ENCODE results near the gene ETHE1. TPM values are rescaled to one million over a fixed set of nuclear protein-coding genes. Genes with fewer than 3 reads are reported as not detected.

The ETHE1 gene
- 23.4 TPM for total RNA-seq

GRCh38 chr19:43526884-43527859 lies at the start of gene ETHE1:
Gene ETHE1, minus strand, starts transcription at chr19:43527201. Its CDS starts 24 bp downstream, at chr19:43527177.
- peak; percentile 27 for DNase-seq

DNA sequence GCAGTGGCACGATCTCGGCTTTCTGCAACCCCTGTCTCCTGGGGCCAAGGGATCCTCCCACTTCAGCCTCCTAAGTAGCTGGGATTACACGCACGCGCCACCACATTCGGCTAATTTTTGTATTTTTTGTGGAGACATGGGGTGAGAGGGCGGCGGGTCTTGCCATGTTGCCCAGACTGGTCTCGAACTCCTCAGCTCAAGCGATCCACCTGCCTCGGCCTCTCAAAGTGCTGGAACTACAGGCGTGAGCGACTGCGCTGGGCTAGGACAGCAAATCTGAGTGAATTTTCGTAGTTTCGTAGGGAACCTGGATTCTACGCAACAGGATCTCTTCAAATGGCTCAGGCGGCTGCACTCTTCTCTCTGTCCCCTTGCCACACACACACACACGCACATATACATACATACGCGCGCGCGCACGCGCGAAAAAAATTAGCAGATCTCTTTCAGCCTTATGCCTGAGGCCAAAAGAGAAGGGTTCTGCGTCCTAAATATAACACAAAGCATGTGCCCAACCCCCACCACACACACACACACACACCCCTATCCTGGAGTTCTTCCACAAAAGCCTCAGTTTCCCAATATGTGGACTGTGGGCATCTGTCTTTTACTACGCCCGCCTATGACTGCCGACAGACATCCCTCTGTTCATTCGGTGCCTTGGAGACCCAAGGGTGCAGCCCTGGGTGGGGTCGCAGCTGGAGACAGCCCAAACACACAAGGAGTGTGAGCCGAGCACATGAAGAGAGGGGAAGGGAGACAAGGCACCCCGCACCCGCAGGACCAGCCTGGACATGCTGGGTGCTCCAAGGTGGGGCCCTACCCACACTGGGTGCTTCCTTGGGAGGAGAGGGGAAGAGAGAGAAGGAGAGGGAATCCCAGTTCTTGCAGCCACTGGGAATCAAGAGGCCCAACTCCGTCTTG lies 49.2 kb upstream of the ETHE1 start:
- DNase-seq: no peak

DNA sequence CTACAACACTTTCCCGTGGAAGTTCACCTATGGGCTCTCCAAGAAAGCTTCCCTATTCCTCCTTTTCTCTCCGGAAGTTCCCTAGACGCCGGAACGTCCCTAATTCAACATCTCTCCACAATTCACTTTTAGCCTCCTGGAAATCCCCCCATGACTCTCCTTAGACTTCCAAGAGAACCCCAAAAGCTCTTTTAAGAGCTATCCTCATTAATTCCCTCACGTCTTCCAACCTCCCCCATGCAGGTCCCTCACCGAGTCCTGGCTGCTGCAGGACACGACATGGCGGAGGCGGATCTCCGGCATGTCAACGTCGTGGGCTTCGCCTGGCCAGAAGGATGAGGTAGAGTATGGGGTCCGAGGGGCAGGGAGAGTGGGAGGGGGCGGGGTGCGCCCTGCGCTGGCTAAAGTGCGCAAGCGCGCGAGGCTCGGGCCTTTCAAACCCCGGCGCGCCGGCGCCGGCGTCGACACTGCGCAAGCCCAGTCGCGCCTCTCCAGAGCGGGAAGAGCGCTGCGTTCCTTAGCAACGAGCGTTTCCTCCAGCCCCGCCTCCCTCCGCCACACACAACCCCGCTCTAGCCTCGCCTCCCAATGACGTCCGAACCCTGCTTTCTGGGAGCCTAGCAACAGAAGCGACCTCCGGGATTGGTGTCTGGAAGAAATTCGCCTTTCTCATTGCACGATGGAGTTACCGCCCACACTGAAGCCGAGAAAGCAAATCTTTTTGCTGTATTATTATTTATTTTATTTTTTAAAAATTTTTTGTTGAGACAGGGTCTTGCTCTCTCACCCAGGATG lies 48.4 kb upstream of the ETHE1 start, which contains the start of the genes PINLYP and XRCC1:
Gene PINLYP (plus strand): TSS at position 646 of the 795 bp plus-strand sequence. CDS start 1,391 bp downstream, outside the sequence.
Gene XRCC1 (minus strand): TSS at position 372 of the 795 bp plus-strand sequence. CDS start 69 bp downstream, at position 303.
- peak; percentile 99 for DNase-seq

- DNase-seq: no peak
Measured at GRCh38 chr19:43574424-43575155, 47.6 kb upstream of the ETHE1 start.

DNA sequence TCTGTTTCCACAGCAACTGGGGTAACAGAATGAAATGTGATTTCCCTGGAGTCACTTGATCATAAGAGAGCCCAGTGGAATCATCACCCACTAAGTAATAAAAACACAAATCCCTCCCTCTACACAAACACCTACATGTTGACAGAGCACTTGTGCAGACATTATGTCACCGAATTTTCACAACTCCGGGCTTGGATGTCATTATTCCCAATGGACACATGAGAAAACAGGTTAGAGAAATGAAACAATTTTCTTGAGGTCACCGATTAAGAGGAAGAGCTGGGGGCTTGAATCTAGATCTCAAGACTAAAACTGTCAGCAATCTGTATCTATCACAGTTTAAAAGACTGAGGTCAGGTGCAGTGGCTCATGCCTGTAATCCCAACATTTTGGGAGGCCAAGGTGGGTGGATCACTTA lies 45.2 kb upstream of the ETHE1 start:
- DNase-seq: no peak

- DNase-seq: no peak
Measured at GRCh38 chr19:43570174-43570791, 43.3 kb upstream of the ETHE1 start.

- no peak for DNase-seq
Measured at GRCh38 chr19:43569657-43570056, 42.7 kb upstream of the ETHE1 start.

DNA sequence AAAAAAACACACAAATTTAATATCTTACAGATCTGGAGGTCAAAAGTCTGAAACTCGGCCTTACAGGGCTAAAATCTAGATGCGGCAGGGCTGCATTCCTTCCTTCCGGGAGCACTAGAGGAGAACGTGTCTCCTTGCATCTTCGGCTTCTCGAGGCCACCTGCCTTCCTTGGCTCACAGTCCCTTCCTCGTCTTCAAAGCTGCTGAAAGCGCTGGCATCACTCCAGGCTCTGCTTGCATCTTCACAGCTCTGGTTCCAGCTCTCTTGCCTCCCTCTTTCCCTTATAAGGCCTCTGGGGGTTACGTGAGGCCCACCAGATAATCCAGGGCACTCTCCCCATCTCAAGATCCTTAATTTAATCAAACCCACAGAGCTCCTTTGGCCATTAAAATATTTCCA lies 37.8 kb upstream of the ETHE1 start:
- no peak for DNase-seq

DNA sequence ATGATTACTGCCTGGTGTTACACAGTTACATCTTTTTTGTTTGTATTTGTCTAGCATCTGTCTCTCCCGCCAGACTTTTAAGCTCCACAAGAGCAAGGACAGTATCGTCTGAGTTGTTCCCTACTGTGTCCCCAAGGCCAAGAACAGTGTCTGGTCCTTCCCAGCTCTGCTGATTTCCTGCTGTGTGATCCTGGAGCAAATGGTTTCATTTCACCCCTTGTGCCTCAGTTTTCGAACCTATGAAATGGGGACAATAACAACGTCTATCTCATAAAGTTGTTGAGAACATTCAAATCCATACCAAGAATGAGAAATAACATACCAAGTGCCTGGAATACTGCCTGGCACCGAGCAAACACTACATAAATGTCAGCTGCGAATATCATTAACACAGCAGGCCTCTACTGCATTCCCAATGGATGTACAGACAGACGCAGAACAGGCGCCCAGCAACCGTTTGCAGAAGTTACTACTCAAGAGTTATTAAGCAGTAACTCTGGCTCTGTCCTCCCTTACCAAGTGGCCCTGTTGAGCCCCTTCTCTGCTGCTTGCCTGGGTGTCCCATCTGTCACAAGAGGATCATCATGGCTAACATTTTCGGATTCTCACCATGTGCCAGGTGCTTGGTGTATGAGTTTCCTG lies 36.9 kb upstream of the ETHE1 start:
- DNase-seq: no peak

- no peak for DNase-seq
Measured at GRCh38 chr19:43562698-43563241, 35.8 kb upstream of the ETHE1 start.

DNA sequence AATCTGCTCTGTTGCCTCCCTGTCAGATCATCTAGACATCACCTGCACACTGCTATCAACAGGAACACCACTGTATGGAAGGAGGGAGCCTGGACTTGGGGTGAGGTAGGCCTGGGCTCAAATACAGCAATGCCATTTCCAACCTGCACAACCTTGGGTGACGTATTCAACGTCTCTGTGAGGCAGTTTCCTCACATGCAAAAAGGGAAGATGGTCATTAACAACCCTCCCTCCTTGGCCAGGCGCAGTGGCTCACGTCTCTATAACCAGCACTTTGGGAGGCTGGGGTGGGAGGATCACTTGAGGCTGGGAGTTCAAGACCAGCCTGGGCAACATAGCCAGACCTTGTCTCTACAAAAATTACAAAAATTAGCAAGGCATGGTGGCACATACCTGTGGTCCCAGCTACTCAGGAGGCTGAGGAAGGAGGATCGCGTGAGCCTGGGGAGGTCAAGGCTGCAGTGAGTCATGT lies 35.3 kb upstream of the ETHE1 start:
- DNase-seq: no peak

DNA sequence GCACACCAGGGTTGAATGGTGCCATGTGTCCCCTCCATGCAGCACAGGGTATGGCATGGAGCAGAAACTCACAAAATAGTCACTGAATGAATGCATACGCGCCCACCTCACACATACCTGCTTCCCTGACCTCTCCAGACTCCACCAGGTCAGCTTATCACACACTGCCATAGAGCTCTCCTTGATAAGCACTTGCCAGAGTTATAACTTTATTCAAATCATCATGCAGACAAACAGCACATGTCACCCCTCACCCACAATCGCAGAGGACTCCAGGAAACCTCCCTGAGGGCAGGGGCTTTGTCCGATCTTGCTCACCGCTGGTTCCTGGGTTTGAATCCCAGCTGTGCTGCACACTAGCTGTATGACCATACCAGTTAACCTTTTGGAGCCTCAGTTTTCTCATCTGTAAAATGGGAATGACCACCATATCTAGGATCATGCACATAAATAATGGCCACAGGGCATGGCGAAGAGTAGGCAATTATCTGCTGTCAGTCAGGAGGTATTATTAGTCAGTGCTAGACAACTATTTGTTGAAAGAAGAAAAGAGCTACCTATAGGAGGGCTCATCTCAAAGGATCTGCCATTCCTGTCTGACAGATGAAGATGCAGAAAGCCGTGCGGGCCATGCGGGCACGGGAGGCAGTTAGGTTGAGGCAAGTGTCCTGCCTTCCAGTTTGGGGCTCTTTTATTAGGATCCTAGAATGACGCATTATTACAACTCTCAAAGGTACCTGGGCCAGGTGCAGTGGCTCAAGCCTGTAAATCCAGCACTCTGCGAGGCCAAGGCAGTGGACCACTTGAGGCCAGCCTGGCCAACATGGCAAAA lies 34.4 kb upstream of the ETHE1 start:
- DNase-seq: no peak

- DNase-seq: no peak
Measured at GRCh38 chr19:43560687-43561086, 33.7 kb upstream of the ETHE1 start.

DNA sequence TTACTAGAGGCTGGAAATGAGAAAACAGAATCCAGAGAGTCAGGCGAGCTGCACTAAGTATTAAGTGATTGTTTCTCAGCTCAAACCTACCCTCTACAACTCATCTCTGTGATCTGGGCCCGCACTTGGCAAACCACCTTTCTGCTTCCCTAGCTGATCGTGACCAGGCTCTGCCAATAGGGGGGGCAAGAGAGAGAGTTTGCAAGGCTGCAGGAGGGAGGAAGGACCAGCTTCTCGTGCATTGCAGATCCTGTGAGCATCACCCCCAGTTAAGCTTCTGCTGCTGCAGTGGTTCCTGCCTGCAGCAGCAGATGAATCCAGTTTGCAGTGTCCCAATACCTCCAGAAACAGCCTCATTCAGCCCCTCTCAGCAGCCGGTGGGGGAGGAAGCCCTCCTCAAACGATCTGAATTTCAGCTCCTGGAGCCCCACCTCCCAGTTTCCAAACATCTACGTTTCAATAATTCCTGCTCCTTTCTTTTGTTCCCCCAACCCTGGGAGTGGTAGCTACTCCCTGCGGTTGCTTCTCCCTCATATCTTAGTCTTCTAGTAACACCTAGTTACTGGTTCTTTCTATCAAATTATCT lies 28.3 kb upstream of the ETHE1 start:
- peak; percentile 20 for DNase-seq

DNA sequence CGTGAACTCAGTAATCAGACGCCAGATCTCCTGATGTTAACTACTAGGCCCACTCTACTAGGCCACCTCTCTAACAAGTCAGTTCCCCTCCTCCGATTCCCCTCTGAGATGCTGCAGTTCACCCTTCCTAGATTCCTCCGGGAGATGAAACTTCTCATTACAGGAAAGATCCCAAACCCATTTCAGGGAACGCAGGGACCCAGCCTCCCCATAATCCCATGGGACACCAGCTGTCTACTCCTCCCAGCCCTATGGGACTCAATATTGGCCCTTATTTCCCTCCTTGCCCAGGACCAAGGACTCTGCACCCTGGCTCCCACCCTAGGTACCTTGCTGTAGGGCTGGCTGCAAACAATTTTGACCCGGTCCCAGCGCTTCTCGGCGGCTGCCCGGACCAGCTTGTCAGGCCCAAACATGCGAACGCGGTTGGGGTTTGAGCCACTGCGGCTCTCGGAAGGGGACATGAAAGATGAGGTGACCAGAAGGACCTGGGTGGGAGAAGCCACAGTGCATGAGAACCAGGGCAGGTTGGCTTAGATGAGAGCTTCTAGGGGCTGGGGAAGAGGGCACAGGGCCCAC lies 27.4 kb upstream of the ETHE1 start:
- no peak for DNase-seq

GRCh38 chr19:43553656-43554055 lies 26.7 kb upstream of the ETHE1 start:
- no peak for DNase-seq

- DNase-seq: no peak
Measured at GRCh38 chr19:43552616-43553015, 25.6 kb upstream of the ETHE1 start.

DNA sequence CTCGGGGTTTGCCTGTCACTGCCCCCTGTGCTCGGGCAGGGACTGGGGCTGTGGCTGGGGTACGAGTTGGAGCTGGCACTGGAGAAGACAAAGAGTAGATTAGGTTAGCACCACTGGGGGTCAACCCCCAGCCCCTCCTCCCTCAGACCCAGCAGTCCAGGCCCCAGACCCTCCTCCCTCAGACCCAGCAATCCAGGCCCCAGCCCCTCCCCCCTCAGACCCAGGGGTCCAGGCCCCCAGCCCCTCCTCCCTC lies 25.1 kb upstream of the ETHE1 start:
- no peak for DNase-seq
